Measurements from ENCODE around the gene NME4.

NME4 gene

GRCh38 chr16:396605-397004 is 394 bp upstream of the NME4 start:
- no peak for DNase-seq (ENCODE audit: insufficient read length, low spot score)
- no peak for TF ChIP-seq POLR2AphosphoS5 (IDR thresholded peaks at IDR 0.05; ENCODE audit: low read depth, low read length)
- no peak for TF ChIP-seq TAF1 (IDR thresholded peaks at IDR 0.05; ENCODE audit: low read depth, low read length)
- no peak for TF ChIP-seq POLR2A (IDR thresholded peaks at IDR 0.05; ENCODE audit: low read depth, low read length)
- no peak for TF ChIP-seq SPI1 (IDR thresholded peaks at IDR 0.05; ENCODE audit: low read depth, low read length)
- TF ChIP-seq POU2F2 (IDR thresholded peaks at IDR 0.05; ENCODE audit: low read depth, low read length), result no peak
- TF ChIP-seq PAX5 (IDR thresholded peaks at IDR 0.05; ENCODE audit: insufficient read depth, low read length, severe bottlenecking), result no peak
- FAIRE-seq, result no peak

GRCh38 chr16:397736-398332 is 835 bp downstream of the NME4 start:
- DNase-seq (ENCODE audit: insufficient read length, low spot score), result no peak
- FAIRE-seq, result no peak
- TF ChIP-seq TAF1 (IDR thresholded peaks at IDR 0.05; ENCODE audit: low read depth, low read length) (no peak), POU2F2 (IDR thresholded peaks at IDR 0.05; ENCODE audit: low read depth, low read length) (no peak), POLR2A (IDR thresholded peaks at IDR 0.05; ENCODE audit: low read depth, low read length) (no peak)

DNA sequence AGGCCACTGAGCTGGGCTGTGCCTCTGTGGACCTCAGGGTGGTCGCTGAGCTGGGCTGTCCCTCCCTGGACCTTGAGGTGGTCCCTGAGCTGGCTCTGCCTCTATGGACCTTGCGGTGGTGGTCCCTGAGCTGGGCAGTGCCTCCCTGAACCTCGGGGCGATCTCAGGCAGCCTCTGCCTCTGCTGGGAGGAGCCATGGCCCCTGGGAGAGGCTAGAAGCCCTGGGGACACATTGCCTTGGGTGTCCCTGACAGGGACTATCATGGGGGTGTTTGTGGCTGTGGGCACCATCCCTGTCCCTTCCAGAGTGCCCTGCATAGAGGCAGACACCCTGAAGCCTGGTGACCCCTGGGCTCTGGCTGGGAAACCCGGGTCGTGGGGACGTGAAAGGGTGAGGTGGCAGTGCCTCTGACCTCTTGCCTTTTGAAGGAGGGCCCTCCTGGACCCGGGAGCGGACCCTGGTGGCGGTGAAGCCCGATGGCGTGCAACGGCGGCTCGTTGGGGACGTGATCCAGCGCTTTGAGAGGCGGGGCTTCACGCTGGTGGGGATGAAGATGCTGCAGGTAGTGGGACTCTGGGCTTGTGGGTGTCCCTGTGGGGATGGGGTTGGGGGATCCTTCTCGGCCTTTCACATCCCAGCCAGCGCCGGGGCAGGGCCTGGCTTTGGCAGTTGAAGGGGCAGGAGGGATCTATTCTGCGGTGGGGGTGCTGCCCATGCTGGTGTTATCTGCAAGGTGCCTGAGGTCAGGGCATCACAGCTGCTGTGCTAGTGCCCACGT is 1.8 kb downstream of the NME4 start:
- TF ChIP-seq PAX5 (IDR thresholded peaks at IDR 0.05; ENCODE audit: insufficient read depth, low read length, severe bottlenecking), result no peak
- no peak for TF ChIP-seq POLR2A (IDR thresholded peaks at IDR 0.05; ENCODE audit: low read depth, low read length)
- FAIRE-seq, result no peak
- no peak for DNase-seq (ENCODE audit: insufficient read length, low spot score)

DNA sequence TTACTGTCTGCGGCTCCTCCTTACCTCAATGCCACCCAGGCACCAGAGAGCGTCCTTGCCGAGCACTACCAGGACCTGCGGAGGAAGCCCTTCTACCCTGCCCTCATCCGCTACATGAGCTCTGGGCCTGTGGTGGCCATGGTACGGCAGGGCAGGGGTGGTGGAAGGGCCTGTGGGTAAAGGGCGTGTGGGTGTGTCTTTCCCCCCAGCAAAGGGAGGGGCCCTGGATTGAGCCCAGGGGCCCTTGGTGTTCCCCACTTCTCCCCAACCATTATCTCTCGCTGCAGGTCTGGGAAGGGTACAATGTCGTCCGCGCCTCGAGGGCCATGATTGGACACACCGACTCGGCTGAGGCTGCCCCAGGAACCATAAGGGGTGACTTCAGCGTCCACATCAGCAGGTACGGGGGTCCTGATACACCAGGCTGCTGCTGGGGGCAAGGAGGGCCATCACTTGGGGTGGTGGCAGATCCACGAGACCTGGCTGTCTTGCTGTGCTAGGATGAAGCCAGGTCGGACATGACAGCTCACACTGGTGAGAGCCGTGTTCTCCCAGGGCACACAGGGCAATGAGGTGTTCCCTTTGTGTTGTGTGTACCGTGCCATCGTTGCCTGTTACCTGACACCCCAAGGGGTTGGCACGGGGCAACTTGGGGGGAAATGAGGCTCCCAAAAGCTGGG is 2.5 kb downstream of the NME4 start:
- DNase-seq (ENCODE audit: insufficient read length, low spot score) (no peak), FAIRE-seq (no peak)
- no peak for TF ChIP-seq POU2F2 (IDR thresholded peaks at IDR 0.05; ENCODE audit: low read depth, low read length)
- TF ChIP-seq PAX5 (IDR thresholded peaks at IDR 0.05; ENCODE audit: insufficient read depth, low read length, severe bottlenecking), result no peak
- no peak for TF ChIP-seq SPI1 (IDR thresholded peaks at IDR 0.05; ENCODE audit: low read depth, low read length)
- no peak for TF ChIP-seq POLR2AphosphoS5 (IDR thresholded peaks at IDR 0.05; ENCODE audit: low read depth, low read length)
- no peak; the same call in 1 of the 2 replicates for TF ChIP-seq POLR2A (IDR thresholded peaks at IDR 0.05; ENCODE audit: low read depth, low read length)
- no peak for TF ChIP-seq TAF1 (IDR thresholded peaks at IDR 0.05; ENCODE audit: low read depth, low read length)

DNA sequence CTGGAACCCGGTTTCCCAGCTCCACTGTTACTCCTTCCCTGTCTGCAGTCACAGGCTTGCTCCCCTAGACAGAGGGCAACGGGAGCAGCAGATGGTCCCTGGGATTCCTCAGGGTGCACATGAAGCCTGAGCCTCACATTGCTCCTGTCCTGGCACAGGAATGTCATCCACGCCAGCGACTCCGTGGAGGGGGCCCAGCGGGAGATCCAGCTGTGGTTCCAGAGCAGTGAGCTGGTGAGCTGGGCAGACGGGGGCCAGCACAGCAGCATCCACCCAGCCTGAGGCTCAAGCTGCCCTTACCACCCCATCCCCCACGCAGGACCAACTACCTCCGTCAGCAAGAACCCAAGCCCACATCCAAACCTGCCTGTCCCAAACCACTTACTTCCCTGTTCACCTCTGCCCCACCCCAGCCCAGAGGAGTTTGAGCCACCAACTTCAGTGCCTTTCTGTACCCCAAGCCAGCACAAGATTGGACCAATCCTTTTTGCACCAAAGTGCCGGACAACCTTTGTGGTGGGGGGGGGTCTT is 3.1 kb downstream of the NME4 start:
- TF ChIP-seq TAF1 (IDR thresholded peaks at IDR 0.05; ENCODE audit: low read depth, low read length) (no peak), POLR2AphosphoS5 (IDR thresholded peaks at IDR 0.05; ENCODE audit: low read depth, low read length) (no peak)
- no peak for FAIRE-seq
- DNase-seq (ENCODE audit: insufficient read length, low spot score), result no peak

- DNase-seq (ENCODE audit: insufficient read length, low spot score) (peak; percentile 98), FAIRE-seq (peak; percentile 82)
These were observed 4.7 kb downstream of the NME4 start, which contains the start of gene DECR2 for GRCh38 chr16:401468-402348. Gene DECR2, plus strand, starts transcription at chr16:401885. Its CDS starts 79 bp downstream, at chr16:401964.

DNA sequence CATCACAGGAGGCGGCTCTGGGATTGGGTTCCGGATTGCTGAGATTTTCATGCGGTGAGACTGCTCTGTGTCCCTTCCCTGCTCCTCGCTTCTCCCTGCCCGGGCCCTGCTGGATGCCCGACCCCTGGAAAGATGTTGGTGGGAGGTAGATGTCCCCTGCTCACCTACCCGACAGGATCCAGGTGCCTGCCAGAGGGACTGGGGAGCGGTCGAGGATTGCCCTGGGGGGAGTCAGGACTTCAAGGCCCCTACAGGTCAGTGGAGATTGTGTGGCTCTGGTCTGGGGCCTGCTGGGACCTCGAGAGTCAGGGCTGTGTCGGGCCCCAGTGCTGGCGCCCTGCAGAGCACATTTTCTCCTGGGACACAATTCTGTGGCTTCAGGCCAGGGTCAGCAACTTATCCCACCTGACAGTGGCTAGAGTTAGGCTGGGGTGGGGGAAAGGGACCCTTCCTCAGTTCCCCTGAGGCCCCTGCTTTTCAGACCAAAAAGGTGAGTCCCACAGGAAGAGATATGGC is 8.0 kb downstream of the NME4 start:
- FAIRE-seq, result no peak
- DNase-seq (ENCODE audit: insufficient read length, low spot score), result no peak
- TF ChIP-seq PAX5 (IDR thresholded peaks at IDR 0.05; ENCODE audit: insufficient read depth, low read length, severe bottlenecking) (no peak), POLR2AphosphoS5 (IDR thresholded peaks at IDR 0.05; ENCODE audit: low read depth, low read length) (no peak), POLR2A (IDR thresholded peaks at IDR 0.05; ENCODE audit: low read depth, low read length) (no peak), POU2F2 (IDR thresholded peaks at IDR 0.05; ENCODE audit: low read depth, low read length) (no peak), TAF1 (IDR thresholded peaks at IDR 0.05; ENCODE audit: low read depth, low read length) (no peak), SPI1 (IDR thresholded peaks at IDR 0.05; ENCODE audit: low read depth, low read length) (no peak)

More at GRCh38 chr16:401468-402348, 4.7 kb downstream of the NME4 start, which contains the start of gene DECR2:
- peak; percentile 78 for TF ChIP-seq POLR2A (IDR thresholded peaks at IDR 0.05; ENCODE audit: low read depth, low read length)
- TF ChIP-seq POLR2AphosphoS5 (IDR thresholded peaks at IDR 0.05; ENCODE audit: low read depth, low read length), result peak; percentile 56; the same call in 1 of the 2 replicates
- TF ChIP-seq POU2F2 (IDR thresholded peaks at IDR 0.05; ENCODE audit: low read depth, low read length), result no peak
- 0 out of 2 replicates have a peak, but pooled peaks have one; percentile 27 for TF ChIP-seq TAF1 (IDR thresholded peaks at IDR 0.05; ENCODE audit: low read depth, low read length)
- TF ChIP-seq SPI1 (IDR thresholded peaks at IDR 0.05; ENCODE audit: low read depth, low read length), result no peak
- no peak for TF ChIP-seq PAX5 (IDR thresholded peaks at IDR 0.05; ENCODE audit: insufficient read depth, low read length, severe bottlenecking)

DNA sequence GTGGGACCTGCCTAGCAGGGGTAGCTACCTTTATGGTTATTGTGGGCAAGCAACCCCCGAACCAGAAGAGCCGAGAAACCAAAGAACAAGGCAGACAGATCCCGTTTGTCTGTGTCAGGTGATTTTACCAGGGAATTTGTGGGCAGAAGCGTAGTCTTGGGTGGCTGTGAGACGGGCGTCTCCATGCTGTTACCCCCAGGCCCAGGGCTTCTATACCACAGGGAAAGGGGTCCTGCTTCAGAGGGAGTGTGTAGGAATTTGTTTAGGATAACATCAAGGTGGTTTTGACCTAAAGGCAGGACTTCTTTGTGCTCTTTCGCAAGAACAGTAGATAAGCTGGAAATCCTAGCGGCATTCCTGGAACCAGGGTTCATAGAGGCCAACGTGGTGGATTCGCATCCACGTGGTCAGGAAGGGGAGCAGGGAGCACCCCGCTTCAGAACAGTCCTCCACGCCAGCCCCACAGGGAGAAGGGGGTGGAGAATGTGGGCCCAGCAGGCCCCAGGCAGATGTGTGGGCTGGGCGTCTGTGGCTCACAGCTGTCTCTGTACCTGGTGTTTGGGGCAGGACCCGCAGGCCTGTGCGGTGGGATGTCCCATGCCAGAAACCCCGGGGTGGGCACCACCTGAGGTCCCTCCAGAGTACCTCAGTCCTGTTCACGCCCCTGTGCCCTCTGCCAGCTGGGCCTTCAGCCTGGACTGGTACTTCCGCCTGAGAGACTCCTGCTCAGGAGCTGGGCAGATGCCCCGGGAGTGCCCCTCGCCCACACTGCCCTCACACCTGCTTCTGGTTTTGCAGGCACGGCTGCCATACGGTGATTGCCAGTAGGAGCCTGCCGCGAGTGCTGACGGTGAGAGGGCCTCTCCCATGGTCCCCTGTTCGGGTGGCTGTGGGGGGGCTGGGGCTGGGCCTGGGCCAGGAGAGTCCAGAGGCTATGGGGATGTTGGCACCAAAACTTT is 8.8 kb downstream of the NME4 start:
- no peak for FAIRE-seq
- no peak for DNase-seq (ENCODE audit: insufficient read length, low spot score)
- TF ChIP-seq POLR2AphosphoS5 (IDR thresholded peaks at IDR 0.05; ENCODE audit: low read depth, low read length), result no peak
- no peak for TF ChIP-seq PAX5 (IDR thresholded peaks at IDR 0.05; ENCODE audit: insufficient read depth, low read length, severe bottlenecking)
- TF ChIP-seq POLR2A (IDR thresholded peaks at IDR 0.05; ENCODE audit: low read depth, low read length), result no peak
- no peak for TF ChIP-seq POU2F2 (IDR thresholded peaks at IDR 0.05; ENCODE audit: low read depth, low read length)
- TF ChIP-seq SPI1 (IDR thresholded peaks at IDR 0.05; ENCODE audit: low read depth, low read length), result no peak
- no peak for TF ChIP-seq TAF1 (IDR thresholded peaks at IDR 0.05; ENCODE audit: low read depth, low read length)
